GM19023 (cell line): ENCODE measurements around the gene LRCH4.
A peak's percentile ranks its signal among the peaks of the same experiment; 100 is the strongest.

Source experiments
- ATAC-seq: cut with Tn5 transposase; IDR thresholded peaks from one replicate; pipeline ENCODE4 v1.9.1; 2021; ENCODE audit warnings: mild to moderate bottlenecking, moderate library complexity; ENCODE audit not compliant: unreplicated experiment

The LRCH4 gene

DNA sequence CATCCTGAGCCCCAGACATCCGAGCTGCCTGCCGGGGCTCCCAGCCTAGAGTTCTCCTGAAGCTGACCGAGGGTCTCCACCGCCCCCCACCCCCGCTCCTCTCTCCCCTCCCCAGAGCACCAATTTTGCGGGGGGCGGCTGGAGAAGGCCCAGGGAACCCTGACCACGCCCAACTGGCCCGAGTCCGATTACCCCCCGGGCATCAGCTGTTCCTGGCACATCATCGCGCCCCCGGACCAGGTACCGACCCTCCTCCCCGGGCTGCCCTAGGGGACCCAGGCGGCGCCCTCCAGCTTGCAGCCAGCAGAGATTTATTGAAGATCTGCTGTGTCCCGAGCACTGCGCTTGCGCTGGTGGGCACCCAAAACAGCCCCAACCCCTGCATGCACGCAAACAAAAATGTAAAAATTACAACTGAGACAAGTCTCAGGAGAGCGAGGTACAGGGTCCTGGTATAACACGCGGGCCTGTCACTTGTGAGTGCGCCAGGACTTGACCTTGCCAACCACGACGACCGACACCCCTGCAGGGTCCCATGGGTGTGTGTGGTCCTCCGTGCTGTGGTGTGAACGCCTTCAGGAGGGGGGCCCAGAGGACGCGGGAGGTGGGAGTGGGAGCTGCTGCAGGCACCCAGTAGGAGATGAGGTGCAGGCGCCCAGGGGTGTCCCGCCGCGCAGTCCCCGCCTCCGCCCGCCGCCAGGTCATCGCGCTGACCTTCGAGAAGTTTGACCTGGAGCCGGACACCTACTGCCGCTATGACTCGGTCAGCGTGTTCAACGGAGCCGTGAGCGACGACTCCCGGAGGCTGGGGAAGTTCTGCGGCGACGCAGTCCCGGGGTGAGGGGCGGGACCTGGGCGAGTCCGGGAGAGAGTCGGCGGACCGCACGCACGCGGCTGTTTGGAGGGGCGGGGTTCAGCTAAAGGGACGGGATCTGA is 19.3 kb upstream of the LRCH4 start:
- ATAC-seq, result no peak

DNA sequence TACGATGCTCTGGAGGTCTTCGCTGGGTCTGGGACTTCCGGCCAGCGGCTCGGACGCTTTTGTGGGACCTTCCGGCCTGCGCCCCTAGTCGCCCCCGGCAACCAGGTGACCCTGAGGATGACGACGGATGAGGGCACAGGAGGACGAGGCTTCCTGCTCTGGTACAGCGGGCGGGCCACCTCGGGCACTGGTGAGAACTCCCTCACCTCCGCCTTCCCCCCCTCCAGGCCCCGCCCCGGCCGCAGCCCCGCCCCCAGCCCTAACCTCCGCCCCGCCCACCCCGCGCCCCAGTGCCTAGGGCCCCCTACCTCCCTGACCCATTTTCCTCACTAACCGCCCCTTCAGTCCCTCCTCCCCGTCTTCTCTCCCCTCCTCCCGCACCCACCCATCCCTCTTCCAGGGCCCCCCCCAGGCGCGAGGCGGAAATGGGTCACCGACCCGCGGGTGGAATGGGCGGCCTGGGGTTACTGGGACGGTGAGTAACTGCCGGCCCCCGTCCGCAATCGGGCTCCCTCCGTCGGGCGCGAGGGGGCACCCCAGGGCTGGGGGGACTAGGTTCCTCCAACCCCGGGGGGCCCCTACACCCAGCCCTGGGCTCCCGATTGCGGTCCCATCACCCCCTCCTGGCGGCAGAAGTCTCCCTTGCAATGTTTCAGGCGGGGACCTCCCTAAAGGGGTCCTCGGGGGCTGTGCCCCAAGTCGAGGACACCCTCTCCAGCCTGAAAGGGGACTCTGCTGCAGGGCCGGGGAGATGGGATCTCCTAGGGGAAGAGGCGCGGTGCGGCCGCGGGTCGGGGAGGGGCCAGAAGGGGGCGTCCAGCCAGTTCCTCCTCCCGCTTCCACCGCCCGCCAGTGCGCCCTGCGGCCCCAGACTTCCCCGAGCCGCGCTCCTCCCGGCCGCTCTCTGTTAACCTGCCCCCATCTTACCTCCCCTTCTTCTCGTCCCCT is 18.4 kb upstream of the LRCH4 start:
- ATAC-seq, result peak; percentile 49

DNA sequence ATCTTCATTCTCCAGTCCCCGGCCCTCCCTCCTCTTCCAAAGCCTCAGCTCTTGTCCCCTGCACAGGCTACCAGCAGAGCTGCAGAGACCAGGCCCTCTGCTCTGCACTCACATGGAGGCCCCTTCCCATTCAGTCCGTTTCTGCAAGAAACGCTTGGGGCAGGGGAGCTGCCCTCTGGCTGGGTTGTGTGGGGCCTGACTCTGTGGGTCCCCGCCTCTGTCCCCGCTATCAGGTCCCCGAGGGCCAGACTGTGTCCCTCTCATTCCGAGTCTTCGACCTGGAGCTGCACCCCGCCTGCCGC is 17.7 kb upstream of the LRCH4 start:
- peak; percentile 24 for ATAC-seq

DNA sequence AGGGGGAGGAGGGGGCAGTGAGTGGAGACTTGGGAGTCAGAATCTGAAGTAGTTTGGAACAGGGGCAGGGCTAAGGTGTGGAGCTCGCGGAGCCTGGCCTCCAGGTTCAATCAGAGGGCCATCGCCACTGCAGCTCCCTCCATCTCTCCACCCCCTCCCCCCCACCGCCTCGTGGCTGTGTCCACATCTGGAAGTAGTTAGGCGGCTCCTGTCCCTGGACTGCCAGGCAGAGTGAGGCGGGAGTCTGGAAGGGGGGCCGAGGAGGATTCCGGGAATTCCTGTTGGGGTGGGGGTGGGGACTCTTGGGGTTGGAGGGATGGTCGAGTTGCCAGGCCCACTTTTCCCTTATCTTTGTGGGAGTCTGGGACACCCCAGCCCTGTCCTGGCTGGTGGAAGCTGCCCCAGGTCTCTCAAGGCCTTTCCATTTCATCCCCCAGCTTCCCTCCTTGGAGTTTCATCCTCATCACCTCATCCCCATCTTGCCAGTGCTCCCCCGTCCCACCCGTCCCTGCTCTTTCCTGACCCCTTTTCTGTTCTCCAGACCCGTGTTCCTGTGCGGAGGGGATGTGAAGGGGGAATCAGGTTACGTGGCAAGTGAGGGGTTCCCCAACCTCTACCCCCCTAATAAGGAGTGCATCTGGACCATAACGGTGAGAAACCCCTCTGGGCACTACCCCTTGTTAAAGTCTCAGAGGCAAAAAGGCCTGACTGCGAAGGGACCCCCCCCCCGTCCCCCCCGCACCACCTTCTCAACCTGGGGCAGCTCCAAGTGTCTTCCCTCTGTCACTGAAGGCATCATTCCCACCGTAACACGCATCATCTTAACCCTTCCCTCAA is 17.2 kb upstream of the LRCH4 start:
- ATAC-seq, result no peak

DNA sequence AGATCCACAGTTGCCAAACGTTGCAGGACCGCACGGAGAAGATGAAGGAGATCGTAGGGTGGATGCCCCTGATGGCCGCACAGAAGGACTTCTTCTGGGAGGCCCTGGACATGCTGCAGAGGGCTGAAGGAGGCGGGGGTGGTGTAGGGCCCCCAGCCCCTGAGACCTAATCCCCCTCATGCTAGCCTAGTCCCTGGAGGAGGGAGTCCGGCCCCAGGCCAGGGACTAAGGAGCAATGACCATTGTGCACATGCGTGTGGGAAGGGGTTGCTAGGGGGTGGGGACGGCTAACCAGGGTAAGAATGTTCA is 14.8 kb upstream of the LRCH4 start:
- ATAC-seq, result no peak

DNA sequence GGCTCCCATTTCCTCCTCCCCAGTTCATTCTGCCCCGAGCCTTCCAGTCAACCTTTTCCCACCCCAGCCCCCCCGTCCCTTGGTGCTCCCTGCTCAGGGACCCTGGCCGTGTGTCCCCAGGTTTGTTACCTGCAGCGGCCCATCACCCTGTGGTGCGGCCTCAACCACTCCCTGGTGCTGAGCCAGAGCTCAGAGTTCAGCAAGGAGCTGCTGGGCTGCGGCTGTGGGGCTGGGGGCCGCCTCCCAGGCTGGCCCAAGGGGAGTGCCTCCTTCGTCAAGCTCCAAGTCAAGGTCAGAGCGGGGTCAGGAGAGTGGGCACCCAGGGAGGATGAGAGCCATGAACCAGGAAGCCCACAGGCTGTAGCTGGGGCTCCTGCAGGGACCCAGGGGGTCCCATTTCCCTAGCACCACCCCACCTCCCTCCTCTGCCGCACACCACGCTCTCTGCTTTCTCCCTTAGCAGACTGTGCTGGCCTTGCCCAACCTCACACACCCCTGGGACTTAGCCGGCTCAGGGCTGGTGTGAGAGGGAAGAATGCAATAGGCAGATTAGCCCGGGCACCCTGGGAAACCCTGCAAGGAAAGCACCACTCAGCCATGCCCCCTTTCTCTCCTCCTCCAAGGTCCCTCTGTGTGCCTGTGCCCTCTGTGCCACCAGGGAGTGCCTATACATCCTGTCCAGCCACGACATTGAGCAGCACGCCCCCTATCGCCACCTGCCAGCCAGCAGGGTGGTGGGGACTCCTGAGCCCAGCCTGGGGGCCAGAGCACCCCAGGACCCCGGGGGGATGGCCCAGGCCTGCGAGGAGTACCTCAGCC is 14.2 kb upstream of the LRCH4 start:
- ATAC-seq, result no peak

DNA sequence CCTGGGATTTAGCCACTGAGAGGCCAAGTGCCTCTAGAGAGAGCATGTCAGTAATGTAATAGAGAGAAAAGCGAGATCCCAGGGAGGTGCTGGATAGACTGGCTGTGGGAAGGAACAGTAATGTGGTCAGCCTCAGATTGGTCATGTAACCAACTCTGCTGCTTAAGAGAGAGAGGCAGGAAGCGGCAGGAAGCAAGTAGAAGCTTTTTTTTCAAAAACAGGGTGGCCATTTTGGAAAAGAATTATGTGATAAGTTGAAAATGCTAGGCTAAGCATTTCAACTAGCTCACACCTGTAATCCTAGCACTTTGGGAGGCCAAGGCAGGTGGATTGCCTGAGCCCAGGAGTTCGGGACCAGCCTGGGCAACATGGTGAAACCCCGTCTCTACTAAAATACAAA is 12.5 kb upstream of the LRCH4 start:
- ATAC-seq, result no peak

DNA sequence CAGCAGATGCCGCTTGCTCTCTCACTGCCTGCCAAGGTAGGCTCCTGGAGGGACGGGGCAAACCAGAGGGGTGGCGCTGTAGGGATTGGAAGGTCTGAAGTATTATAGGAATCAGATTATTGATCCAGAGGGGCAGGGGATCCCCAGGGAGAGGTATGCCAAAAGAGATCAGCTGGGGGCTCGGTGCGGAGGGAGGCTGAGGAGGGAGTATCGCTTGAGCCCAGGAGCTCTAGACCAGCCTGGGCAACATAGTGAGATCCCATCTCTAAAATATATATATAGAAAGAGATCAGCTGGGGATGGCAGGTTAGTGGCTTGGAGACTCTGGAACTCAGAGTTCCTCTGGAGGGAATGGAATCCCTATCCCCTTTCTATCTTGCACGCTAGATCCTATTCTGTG is 9.3 kb upstream of the LRCH4 start:
- ATAC-seq, result no peak

DNA sequence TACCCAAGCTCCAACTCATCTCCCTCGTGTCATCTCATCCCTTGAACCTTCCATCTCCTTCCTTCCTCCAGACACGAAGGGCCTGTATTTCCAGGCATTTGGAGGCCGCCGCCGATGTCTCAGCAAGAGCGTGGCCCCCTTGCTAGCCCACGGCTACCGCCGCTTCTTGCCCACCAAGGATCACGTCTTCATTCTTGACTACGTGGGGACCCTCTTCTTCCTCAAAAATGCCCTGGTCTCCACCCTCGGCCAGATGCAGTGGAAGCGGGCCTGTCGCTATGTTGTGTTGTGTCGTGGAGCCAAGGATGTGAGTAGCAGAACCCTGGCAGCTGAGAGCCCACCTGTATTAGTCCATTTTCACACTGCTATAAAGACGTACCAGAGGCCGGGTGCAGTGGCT is 5.7 kb upstream of the LRCH4 start:
- no peak for ATAC-seq

DNA sequence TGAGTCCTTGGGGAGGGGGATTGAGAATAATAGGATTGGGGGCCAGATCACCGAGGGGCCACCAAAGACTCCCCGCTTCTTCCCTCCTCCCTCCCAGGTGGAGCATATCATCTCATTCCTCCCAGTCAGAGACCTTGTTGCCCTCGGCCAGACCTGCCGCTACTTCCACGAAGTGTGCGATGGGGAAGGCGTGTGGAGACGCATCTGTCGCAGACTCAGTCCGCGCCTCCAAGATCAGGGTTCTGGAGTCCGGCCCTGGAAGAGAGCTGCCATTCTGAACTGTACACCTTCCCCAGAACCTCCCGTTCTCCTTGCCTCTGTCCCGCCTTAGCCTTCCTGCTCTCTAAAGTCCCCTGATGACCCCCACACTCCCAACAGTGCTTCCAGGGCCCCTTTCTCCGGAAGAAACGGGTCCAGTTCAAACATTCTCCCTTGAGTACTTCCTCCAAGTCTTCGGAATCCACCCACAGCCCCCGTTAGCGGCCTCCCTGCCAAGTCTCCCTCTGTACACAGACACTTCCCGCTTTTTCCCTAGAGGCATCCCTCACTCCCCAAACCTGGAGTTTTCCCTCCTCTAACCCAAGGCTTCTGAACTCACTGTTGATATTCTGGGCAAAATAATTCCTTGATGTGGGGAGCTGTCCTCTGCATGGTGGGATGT is 4.3 kb upstream of the LRCH4 start:
- no peak for ATAC-seq

DNA sequence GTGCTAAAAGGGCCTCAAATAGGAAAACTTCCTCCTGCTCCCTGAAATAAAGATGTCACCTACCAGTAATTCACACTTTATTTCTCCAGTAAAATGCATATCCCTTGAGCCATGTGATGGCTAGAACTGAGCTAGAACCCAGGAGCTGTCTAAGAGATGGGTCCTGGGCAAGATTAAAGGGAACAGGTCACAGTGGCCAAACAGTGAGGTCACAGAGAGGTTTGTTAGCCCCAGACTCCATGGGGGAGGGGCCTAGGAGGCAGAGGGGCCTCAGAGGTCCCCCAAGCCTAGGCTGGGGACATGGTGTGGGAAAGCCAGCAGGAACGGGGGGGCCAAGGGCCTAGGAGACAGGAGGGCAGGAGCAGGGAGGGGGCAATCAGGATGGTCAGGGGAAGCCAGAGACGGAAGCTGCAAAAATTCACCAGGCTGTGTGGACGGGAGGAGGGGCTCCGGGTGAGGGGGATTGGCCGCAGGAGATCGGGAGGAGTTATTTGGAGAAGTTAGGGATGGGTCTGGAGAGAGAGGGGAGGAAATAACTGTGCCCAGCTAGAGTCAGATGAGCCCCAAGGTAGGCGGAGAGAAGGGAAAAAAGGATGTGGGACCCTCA is 3.5 kb upstream of the LRCH4 start:
- no peak for ATAC-seq

DNA sequence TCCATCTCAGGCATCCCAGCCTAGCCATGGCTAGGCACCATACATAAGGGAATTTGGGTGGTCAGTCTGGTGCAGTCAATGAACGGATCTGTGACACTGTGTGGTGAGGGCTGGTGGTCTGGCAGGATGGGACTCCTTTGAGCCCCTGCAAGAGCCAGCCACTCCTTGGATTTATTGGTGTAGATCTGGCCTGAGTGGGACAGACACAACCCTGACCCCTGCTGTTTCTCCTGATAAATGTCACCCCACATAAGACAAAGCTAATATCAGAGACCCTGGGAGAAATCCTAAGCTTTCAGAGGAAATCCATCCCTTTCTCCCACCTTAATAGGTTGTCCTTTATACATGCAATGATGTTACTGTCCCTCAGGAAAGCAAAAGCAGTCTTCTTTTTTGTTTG is 2.5 kb upstream of the LRCH4 start:
- ATAC-seq, result no peak

DNA sequence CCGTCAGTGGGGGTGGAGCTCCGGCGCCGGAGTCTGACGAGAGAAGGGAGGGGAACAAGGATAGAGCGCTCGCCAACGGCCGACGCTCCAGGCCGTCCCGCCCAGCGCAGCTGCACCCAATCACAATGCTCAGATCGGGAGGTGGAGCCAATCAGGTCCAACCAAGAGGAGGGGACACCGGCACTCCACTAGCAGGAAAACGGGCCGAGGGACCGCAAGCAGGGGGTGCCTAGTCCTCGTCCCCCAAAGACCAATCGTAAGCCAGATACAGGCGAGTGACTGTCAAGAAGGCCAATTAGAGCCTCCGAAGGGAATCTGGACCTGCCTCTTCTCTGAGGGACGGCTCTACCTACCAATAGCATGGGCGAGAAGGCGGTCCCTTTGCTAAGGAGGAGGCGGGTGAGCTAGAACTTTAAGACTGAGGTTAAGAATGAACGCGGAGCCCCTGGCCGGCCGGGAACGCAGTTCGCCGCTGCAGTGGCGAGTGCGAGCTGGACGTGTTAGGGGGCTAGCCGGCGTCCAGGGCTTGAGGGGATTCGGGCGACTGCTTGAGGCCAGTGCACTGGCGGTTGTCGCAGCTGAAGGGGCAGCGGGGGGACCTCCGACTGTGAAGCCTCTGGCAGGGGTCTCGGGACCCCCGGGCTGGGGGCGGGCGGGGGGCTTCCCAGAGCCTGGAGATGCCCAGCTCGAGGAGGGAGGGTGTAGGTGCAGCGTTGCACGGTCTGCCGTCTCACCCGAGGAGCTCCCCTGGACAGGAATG is 517 bp upstream of the LRCH4 start, which contains the start of gene FBXO24:
FBXO24 (plus strand) TSS at position 63 of the 760 bp plus-strand sequence; CDS start at position 361, 298 bp downstream.
- peak; percentile 85 for ATAC-seq

DNA sequence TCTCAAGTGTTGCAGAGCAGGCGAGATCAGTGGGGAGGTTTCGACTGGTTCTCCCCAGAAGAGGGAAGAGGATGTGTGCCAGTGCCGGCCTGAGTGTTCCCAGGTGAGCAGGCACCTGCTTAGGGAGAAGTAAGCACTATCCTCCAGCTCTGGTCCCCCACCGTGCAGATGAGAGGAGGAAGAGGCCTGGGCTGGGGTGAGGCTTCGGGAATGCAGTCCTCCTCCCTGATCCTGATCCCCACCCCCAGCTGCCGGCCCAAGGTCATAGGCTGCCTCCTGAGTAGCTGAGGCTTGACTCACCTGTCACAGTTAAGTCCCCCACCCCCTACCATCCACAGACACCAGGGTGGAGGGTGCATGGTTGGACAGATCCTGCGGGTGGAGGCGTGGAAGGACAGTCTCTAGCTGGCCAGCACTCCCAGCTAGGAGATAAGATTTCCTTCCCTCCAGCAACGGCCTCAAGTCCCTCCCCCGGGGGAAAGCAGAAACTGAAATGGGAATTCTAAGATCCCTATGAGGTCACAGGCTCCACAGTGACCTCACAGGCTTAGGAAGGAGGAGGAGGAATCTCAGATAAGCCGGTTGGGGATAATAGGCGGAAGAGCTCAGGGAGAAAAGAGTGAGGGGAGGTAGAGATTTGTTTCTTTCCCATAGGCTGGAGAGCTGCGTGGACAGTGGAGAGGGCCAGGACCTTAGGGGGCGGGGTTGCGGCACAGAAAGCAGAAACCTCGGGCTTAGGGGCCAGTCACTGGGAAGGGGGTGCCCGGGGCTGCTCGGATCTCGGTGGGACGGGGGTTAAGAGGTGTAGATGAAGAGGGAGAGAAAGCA is 1.0 kb downstream of the LRCH4 start:
- no peak for ATAC-seq

DNA sequence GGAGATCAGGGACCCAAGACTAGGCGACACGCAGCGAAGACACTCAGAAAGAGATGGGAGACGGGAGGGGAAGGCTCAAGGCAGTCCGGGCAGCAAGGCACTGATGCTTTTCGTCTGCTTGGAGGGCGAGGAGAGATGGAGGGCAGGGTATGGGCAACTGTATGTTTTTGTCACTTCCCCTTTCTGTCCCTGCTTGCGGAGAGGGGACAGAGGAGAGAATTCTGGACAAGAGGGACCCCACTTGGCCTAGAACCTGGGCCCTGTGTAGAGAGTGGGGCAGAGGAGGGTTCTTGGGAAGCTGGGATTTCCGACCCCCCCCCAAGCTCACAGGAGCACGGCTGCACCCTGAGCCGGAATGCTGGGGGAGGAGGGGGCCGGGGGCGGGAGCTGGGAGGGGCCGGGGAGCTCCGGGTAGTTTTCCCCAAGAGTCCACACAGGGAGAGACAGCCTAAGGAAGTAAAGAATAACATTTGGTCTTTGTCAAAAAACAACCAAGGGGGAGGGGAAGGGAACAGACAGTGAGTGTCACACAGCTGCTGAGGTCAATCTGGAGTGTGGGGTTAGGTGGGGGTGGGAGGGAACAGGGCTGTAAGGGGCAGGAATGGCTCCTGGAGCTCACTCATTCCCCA is 1.8 kb downstream of the LRCH4 start:
- ATAC-seq, result no peak

DNA sequence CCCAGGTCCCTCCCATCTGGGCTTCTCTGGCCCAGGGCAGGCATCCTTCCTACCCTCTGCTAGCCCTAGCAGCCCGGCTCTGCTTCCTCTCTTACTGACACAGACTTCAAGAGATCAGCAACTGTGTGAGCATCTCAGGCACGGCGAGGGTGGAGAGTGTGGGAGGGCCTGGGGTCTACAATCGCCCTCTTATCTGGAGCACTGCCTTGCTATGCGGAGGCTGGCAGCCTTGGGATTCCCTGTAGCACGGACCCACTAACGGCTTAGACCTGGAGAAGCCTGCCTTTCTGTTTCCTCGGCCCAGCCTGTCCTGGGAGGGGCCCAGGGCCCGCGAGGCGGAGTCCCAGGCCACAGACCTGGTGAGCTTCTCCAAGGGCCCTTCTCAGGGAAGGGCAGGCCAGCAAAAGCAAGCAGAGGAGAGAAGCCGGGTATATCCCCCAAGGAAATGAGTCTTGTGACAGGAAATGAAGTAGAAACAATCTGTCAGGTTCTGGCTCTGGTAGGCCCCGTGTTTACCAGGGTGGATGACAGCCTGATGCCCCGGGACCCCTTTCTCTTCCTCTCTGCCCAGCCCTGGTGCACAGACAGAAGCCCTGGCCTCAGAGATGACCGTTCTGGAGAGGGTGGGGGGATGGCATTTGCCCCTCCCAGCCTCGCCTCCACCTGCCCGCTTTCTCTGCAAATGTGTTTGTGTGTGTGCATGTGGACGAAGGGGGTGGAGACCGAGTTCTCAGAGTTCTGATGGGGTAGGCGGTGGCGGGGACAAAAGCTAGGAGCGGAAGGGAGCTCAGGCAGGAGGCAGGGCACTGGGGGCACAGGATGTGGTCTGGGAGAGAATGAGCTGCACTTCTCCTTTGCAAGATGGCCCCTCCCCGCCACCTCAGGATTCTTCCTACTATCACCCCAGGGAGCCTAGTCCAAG is 2.5 kb downstream of the LRCH4 start:
- ATAC-seq, result no peak
